HPDE6-E6E7 (cell line): ENCODE measurements around the gene PAX5.

ENCODE experiments used
- DNase-seq: peaks from one replicate; pipeline ENCODE4 v3.0.0; 2011; ENCODE audit warnings: missing footprints; ENCODE audit errors: extremely low spot score

PAX5 gene

GRCh38 chr9:36902861-36903524 is 131.1 kb downstream of the PAX5 start:
- no peak for DNase-seq

- no peak for DNase-seq
Observed at GRCh38 chr9:36902080-36902716, 131.9 kb downstream of the PAX5 start.

GRCh38 chr9:36901528-36901927 is 132.5 kb downstream of the PAX5 start:
- no peak for DNase-seq

GRCh38 chr9:36900856-36901220 is 133.2 kb downstream of the PAX5 start:
- no peak for DNase-seq

- DNase-seq = no peak
Observed at GRCh38 chr9:36900136-36900855, 133.8 kb downstream of the PAX5 start.

- DNase-seq = no peak
Observed at GRCh38 chr9:36899406-36899805, 134.7 kb downstream of the PAX5 start.

GRCh38 chr9:36898431-36899020 is 135.5 kb downstream of the PAX5 start:
- no peak for DNase-seq

- DNase-seq = no peak
Observed at GRCh38 chr9:36897478-36897877, 136.6 kb downstream of the PAX5 start.

- DNase-seq = no peak
Observed at GRCh38 chr9:36897019-36897418, 137.0 kb downstream of the PAX5 start.

GRCh38 chr9:36896296-36896695 is 137.8 kb downstream of the PAX5 start:
- no peak for DNase-seq

- DNase-seq = no peak
Observed at GRCh38 chr9:36895744-36896260, 138.3 kb downstream of the PAX5 start.

- no peak for DNase-seq
Observed at GRCh38 chr9:36894695-36895310, 139.3 kb downstream of the PAX5 start.

GRCh38 chr9:36893911-36894310 is 140.2 kb downstream of the PAX5 start:
- DNase-seq = no peak

- DNase-seq = no peak
Observed at GRCh38 chr9:36893184-36893583, 140.9 kb downstream of the PAX5 start.

- DNase-seq = no peak
Observed at GRCh38 chr9:36892279-36892678, 141.8 kb downstream of the PAX5 start.

GRCh38 chr9:36891341-36891811 is 142.7 kb downstream of the PAX5 start:
- DNase-seq = no peak

- no peak for DNase-seq
Observed at GRCh38 chr9:36889844-36890243, 144.2 kb downstream of the PAX5 start.

GRCh38 chr9:36888551-36888950 is 145.5 kb downstream of the PAX5 start:
- no peak for DNase-seq

GRCh38 chr9:36884721-36885120 is 149.3 kb downstream of the PAX5 start:
- DNase-seq = no peak

GRCh38 chr9:36882594-36882993 is 151.5 kb downstream of the PAX5 start:
- no peak for DNase-seq

- no peak for DNase-seq
Observed at GRCh38 chr9:36881743-36882441, 152.2 kb downstream of the PAX5 start.
